Measurements from ENCODE around the gene GAS2L2.

GAS2L2 gene

GRCh38 chr17:35748341-35748841 lies 4.6 kb downstream of the GAS2L2 start:
- Mint-ChIP-seq H3K36me3 (ENCODE audit: low read depth) (no peaks in the 10 kb centered on the region), H3K4me1 (peaks cover 5% of the 10 kb centered on the region), H3K4me3 (no peak overlapping the region), H3K9me3 (no peaks in the 10 kb centered on the region), H3K27ac (no peak overlapping the region), H3K27me3 (ENCODE audit: low read depth) (peaks cover 44% of the 10 kb centered on the region)
- TF ChIP-seq, protein P1, sequence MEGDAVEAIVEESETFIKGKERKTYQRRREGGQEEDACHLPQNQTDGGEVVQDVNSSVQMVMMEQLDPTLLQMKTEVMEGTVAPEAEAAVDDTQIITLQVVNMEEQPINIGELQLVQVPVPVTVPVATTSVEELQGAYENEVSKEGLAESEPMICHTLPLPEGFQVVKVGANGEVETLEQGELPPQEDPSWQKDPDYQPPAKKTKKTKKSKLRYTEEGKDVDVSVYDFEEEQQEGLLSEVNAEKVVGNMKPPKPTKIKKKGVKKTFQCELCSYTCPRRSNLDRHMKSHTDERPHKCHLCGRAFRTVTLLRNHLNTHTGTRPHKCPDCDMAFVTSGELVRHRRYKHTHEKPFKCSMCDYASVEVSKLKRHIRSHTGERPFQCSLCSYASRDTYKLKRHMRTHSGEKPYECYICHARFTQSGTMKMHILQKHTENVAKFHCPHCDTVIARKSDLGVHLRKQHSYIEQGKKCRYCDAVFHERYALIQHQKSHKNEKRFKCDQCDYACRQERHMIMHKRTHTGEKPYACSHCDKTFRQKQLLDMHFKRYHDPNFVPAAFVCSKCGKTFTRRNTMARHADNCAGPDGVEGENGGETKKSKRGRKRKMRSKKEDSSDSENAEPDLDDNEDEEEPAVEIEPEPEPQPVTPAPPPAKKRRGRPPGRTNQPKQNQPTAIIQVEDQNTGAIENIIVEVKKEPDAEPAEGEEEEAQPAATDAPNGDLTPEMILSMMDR (IDR thresholded peaks at IDR 0.05; ENCODE audit: unreplicated experiment in 3 of 3): no peak

DNA sequence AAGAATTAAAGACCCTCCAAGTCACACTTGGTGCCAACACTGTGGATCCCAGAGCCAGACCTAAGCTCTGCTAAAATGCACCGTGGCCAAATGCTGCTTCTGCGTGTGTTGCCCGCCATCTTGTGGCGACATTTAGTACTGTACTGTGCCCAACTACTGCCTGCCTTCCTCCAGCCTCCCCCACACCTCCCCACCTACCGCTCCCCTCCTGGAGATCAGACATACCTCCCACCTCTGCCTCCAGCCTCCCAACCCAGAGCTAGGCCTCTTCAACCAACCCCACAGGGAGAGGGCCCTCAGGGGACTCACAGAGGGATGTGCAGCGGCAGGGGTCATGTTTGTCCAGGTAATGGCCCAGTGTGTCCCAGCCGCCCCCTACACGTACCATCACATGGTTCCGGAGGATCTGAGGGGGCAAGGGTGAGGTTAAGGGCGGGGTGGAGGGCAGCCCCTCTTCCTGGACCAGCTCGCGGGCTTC lies 5.5 kb downstream of the GAS2L2 start:
- no peak overlapping the region for H3K4me3 Mint-ChIP-seq
- no peaks in the 10 kb centered on the region for H3K36me3 Mint-ChIP-seq (ENCODE audit: low read depth)
- no peaks in the 10 kb centered on the region for H3K9me3 Mint-ChIP-seq
- H3K4me1 Mint-ChIP-seq: peaks cover 5% of the 10 kb centered on the region
- H3K27ac Mint-ChIP-seq: no peak overlapping the region
- H3K27me3 Mint-ChIP-seq (ENCODE audit: low read depth): peaks cover 45% of the 10 kb centered on the region
- TF ChIP-seq, protein P1 (IDR thresholded peaks at IDR 0.05; ENCODE audit: unreplicated experiment in 3 of 3): peak; percentile 85 to 89 (median 87)

DNA sequence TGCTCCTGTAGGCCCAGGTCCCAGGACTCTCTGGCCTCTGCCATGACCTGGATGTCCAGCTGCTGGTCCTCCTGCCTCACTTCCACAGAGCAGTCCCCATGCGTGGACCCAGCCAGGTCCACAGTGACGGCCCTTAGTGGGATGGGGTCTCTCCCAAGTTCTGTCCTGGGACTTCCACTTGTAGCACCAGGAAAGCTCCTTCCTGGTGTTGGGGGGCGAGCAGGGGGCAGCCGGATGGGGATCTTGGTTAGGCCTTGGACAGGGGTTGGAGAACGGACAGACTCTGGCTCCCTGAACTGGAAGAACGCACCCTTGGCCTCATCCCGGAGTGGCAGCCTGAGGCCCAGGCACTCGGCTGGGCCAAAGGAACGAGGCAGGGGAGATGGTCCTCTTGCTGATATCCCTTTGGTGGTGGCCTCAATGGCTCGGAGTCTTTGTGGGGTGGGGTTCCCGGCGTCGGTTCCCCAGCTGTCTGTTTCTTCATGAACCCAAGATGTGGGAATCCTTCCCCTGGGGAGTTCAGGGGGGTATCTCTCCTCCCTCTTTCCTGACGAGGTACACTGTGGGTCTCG lies 7.2 kb downstream of the GAS2L2 start:
- Mint-ChIP-seq H3K4me1 (peaks cover 5% of the 10 kb centered on the region), H3K4me3 (no peak overlapping the region), H3K27me3 (ENCODE audit: low read depth) (peaks cover 55% of the 10 kb centered on the region), H3K9me3 (no peaks in the 10 kb centered on the region), H3K36me3 (ENCODE audit: low read depth) (no peaks in the 10 kb centered on the region), H3K27ac (no peak overlapping the region)
- TF ChIP-seq, protein P1 (IDR thresholded peaks at IDR 0.05; ENCODE audit: unreplicated experiment in 3 of 3): no peak

DNA sequence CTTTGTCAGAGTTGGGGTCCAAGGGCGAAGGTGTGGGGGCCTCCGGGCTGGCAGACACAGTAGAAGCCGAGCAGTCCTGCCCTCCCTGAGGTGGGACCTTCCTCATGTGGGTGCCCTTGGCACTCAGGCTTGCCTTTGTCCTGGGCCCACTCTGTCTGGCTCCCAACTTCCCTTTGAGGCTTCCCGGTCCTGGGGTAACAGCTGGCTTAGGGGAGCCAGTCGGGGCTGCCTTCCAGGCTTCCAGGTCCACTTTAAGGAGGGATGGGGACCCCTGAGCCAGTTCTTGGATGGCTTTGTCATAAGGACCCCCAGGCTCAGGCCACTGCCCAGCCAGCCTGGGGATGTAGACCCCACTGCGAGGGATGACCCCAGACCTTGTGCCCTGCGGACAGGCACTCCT lies 7.8 kb downstream of the GAS2L2 start:
- Mint-ChIP-seq H3K9me3 (no peaks in the 10 kb centered on the region), H3K4me1 (peaks cover 5% of the 10 kb centered on the region), H3K4me3 (no peak overlapping the region), H3K27ac (no peak overlapping the region), H3K36me3 (ENCODE audit: low read depth) (no peaks in the 10 kb centered on the region), H3K27me3 (ENCODE audit: low read depth) (peaks cover 55% of the 10 kb centered on the region)
- TF ChIP-seq, protein P1 (IDR thresholded peaks at IDR 0.05; ENCODE audit: unreplicated experiment in 3 of 3): no peak

GRCh38 chr17:35744830-35745229 lies 8.2 kb downstream of the GAS2L2 start:
- Mint-ChIP-seq H3K4me1 (peaks cover 5% of the 10 kb centered on the region), H3K4me3 (no peak overlapping the region), H3K36me3 (ENCODE audit: low read depth) (no peaks in the 10 kb centered on the region), H3K27ac (no peak overlapping the region), H3K27me3 (ENCODE audit: low read depth) (peaks cover 55% of the 10 kb centered on the region), H3K9me3 (no peaks in the 10 kb centered on the region)
- TF ChIP-seq, protein P1 (IDR thresholded peaks at IDR 0.05; ENCODE audit: unreplicated experiment in 3 of 3): no peak

All from nephron (organoid).